ENCODE data around the gene NR4A3. TPM values are rescaled to one million over a fixed set of nuclear protein-coding genes. Genes with fewer than 3 reads are reported as not detected.
"Not testable (repeated sequence)": the region's sequence is repeated elsewhere in the genome, so short reads cannot be mapped to it uniquely, and the experiment has no call there.

NR4A3 gene
- total RNA-seq, 1 donor from 2014 or later = 4.1 TPM

DNA sequence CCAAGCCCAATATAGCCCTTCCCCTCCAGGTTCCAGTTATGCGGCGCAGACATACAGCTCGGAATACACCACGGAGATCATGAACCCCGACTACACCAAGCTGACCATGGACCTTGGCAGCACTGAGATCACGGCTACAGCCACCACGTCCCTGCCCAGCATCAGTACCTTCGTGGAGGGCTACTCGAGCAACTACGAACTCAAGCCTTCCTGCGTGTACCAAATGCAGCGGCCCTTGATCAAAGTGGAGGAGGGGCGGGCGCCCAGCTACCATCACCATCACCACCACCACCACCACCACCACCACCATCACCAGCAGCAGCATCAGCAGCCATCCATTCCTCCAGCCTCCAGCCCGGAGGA lies 6.3 kb downstream of the NR4A3 start:
- ATAC-seq = no peak
- DNase-seq = no peak
- intact Hi-C loops (cut with micrococcal nuclease) = no loop called here

GRCh38 chr9:99828417-99829176 lies 6.9 kb downstream of the NR4A3 start:
- intact Hi-C loops (cut with micrococcal nuclease) = no loop called here
- peak; percentile 49 for DNase-seq
- peak; percentile 47 for ATAC-seq

GRCh38 chr9:99831857-99832557 lies 10.3 kb downstream of the NR4A3 start:
- intact Hi-C loops (cut with micrococcal nuclease) = no loop called here

DNA sequence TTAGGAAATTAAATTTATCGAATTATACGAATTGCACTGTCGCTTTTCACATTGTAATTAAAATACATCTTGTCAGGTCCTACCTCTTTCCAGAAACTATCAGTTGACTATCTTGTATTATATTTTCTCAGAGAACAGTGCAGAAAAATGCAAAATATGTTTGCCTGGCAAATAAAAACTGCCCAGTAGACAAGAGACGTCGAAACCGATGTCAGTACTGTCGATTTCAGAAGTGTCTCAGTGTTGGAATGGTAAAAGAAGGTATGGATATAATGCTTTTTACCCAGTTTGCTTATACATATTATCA lies 10.8 kb downstream of the NR4A3 start:
- DNase-seq (no peak), ATAC-seq (no peak)
- intact Hi-C loops (cut with micrococcal nuclease) = no loop called here

More at GRCh38 chr9:99831857-99832557, 10.3 kb downstream of the NR4A3 start:
- ATAC-seq = no peak
- DNase-seq = no peak

GRCh38 chr9:99833735-99834134 lies 12.1 kb downstream of the NR4A3 start:
- intact Hi-C loops (cut with micrococcal nuclease) = no loop called here
- DNase-seq (no peak), ATAC-seq (no peak)

DNA sequence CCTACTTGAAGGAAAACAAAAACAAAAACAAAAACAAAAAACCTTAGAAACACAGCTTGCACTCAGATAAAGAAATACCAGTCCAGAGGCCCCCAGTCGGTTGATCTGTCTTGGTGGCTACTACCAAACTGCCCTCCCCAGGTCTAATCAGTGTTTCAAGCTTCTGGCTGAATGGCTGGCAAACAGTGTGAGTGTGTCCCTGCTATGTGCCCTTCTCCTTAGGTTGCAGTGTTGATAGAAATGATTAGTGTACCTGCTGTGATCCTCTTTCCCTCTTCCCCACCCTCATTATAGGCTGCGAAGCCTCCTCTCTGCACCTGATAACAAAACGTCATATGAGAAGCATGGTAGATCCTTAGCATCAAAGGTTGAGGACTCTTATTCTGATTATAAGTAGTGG lies 12.8 kb downstream of the NR4A3 start:
- intact Hi-C loops (cut with micrococcal nuclease) = no loop called here
- no peak for ATAC-seq
- DNase-seq = no peak

DNA sequence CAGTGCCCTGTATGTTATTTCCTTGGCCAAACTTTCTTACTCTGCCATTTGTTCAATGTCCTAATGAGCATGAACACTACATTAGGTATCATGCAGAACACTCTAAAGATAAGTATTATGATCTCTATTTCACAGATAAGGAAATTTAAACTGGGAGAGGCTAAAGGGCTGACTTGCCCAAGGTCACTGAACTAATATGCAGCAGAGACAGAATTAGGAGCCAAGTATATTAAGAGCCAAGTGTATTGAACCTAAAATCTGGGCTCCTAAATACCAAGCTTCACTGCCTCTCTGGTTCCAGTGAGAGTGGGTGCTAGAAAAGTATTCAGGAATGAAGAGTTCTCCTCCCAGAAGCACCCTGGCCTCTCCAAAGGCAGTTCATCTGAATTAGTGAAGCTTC lies 13.5 kb downstream of the NR4A3 start:
- intact Hi-C loops (cut with micrococcal nuclease) = no loop called here
- no peak for DNase-seq
- no peak for ATAC-seq

- ATAC-seq (no peak), DNase-seq (no peak)
- intact Hi-C loops (cut with micrococcal nuclease) = no loop called here
Observed at GRCh38 chr9:99835581-99835980, 13.9 kb downstream of the NR4A3 start.

DNA sequence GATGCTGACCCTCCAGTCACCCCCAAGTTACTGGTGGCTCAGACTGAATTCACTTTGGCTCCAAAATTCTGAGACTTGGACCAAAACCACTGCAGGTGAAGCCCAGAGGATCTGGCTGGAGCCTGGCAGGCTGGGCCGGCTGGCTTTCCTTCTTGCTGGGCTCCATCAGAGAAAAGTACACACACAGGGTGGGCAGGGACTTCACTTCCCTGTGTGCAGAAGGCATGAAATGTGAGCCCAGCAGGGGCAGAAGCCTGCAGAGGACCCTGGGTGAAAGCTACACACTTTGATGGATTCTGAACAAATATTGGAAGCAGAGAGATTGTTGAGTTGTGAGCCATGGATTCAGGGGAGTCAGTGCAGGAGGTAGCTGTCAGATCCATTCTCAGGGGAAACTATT lies 18.4 kb downstream of the NR4A3 start:
- no peak for ATAC-seq
- intact Hi-C loops (cut with micrococcal nuclease) = no loop called here
- DNase-seq = no peak

GRCh38 chr9:99845063-99845462 lies 23.4 kb downstream of the NR4A3 start:
- ATAC-seq = no peak
- no peak for DNase-seq
- intact Hi-C loops (cut with micrococcal nuclease) = no loop called here

DNA sequence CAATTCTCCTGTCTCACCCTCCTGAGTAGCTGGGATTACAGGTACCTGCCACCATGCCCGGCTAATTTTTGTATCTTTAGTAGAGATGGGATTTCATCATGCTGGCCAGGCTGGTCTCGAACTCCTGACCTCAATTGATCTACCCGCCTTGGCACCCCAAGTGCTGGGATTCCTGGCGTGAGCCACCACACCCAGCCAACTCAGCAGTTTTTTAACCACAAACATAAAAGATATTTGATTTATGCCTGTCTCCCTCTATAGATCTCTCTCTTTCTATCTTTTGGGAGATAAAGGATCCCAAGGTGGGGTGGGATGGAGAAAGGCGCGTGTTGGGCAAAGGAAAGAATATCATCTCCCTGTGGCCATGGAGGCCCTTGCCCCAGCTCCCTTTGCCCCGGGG lies 26.8 kb downstream of the NR4A3 start:
- DNase-seq = no peak
- ATAC-seq = no peak
- intact Hi-C loops (cut with micrococcal nuclease) = no loop called here

GRCh38 chr9:99850736-99851499 lies 29.2 kb downstream of the NR4A3 start:
- ATAC-seq (no peak), DNase-seq (no peak)
- intact Hi-C loops (cut with micrococcal nuclease) = no loop called here

DNA sequence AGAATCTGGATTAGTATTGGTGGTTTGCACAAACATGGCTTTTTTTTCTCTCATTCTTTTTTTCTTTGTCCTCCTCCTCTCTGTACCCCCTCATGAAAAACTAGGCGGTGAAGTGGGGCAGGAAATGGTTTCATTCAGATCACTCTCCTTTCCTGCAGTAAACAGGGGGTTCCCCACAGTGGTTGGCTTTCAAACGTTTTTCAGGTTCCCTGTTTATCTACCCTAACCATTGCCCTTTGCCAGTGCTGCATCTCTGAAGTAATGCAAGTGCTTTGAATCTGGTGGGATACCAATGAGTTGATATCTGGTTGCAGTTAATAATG lies 29.8 kb downstream of the NR4A3 start:
- no peak for ATAC-seq
- DNase-seq = no peak
- intact Hi-C loops (cut with micrococcal nuclease) = no loop called here

DNA sequence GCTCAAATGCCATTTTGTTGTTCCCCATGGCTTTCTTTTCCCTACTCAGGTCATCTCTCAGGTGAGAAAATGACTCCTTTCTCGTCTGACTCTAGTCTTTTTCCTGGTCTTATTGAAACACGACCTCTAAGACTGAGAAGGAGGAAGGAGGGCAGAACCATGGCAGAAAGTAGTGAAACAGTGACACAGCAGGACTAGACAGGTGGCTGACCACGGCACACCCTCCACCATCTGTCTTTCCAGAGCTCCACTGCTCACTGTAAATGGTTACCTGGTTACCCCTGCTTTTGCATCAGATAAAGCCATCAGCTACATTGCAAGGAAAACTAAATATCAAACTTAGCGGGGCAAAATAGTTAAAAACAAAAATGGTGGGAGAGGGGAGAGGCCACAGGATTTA lies 30.9 kb downstream of the NR4A3 start:
- intact Hi-C loops (cut with micrococcal nuclease) = no loop called here
- DNase-seq = no peak

GRCh38 chr9:99855467-99856176 lies 33.9 kb downstream of the NR4A3 start:
- ATAC-seq (no peak), DNase-seq (no peak)
- intact Hi-C loops (cut with micrococcal nuclease) = no loop called here

More for the DNA sequence above, 30.9 kb downstream of the NR4A3 start:
- ATAC-seq = no peak

DNA sequence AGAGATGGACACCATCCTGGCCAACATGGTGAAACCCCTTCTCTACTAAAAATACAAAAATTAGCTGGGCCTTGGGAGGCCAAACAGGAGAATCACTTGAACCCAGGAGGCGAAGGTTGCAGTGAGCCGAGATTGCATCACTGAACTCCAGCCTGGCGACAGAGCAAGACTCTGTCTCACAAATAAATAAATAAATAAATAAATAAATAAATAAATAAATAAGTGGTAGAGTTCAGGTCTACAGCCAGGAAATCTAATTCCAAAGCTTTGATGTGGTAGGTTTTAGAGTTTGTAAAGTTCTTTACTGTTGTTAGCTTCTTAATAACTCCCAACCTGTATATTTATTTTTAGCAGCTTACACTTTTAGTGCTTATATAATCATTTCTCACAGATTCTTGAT lies 35.9 kb downstream of the NR4A3 start:
- intact Hi-C loops (cut with micrococcal nuclease); DNase-seq; ATAC-seq: not testable (repeated sequence)

DNA sequence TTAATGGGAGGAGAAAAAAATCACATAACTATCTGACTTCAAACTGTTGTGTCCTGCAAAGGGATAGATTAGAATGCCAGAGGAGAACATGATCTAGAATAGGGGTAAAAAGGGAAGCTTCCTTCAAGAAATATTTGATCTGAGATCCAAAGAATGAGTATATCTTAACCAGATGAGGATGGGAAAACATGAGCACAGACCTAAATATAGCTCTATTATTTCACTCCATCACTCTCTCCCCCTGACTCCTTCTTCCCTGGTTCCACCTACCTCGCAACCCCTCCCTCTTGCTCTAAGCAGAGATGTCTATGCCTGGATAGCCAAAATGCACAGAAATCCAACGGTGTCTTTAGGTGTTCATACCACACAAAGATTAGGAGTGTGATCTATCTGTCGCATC lies 36.4 kb downstream of the NR4A3 start:
- intact Hi-C loops (cut with micrococcal nuclease) = no loop called here
- ATAC-seq (no peak), DNase-seq (no peak)

GRCh38 chr9:99859243-99859980 lies 37.7 kb downstream of the NR4A3 start:
- ATAC-seq (no peak), DNase-seq (no peak)
- intact Hi-C loops (cut with micrococcal nuclease) = no loop called here

DNA sequence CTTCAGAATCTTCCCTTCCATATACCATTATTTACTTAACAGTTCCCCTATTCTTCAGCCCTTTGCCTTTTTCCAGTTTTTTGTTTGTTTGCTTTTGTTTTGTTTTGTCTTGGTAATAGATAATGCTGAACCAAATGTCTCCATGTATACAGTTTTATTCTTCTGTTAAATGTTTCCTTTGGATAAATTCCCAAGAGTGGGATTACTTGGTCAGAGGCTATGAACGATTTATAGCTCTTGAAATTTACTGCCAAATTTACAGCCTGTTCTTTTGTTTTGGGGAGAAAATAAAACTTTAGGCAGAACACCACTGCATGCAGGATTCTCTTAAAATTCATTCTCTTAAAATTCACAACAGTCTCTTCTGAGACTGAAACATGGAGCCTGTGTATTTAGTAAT lies 38.6 kb downstream of the NR4A3 start:
- intact Hi-C loops (cut with micrococcal nuclease) = no loop called here

More for the DNA sequence above, 38.6 kb downstream of the NR4A3 start:
- DNase-seq (no peak), ATAC-seq (no peak)
